Endothelial cell of umbilical vein (primary cell): ENCODE data around the gene ABCF2. TPM values are rescaled to one million over a fixed set of nuclear protein-coding genes. Genes with fewer than 3 reads are reported as not detected.
A peak's percentile ranks its signal among the peaks of the same experiment; 100 is the strongest.

Experiments used
- BruUV-seq: library from RNA; stranded (reverse); fragments of 400-500 nt; replicated peaks from 2 replicates; lab custom pipeline; 2021; lab: Mats Ljungman, UMichigan
- CTCF ChIA-PET: fragments of 300-600, 350-600 bp; sonication (Branson Sonifier 250); formaldehyde crosslinking; loops from one replicate; lab custom pipeline; 2021; ENCODE audit warnings: antibody characterized with exemption, inconsistent platforms; lab: Charles Lee
- POLR2A ChIA-PET: fragments of 300-600, 350-600 bp; sonication (Branson Sonifier 250); formaldehyde crosslinking; loops from one replicate; lab custom pipeline; 2021; ENCODE audit warnings: antibody characterized with exemption, inconsistent platforms; lab: Charles Lee
- DNase-seq: peaks from one replicate; pipeline ENCODE4 v3.0.0-alpha.2; 2011; ENCODE audit warnings: low read depth, low spot score
- FAIRE-seq: peaks from 2 replicates; lab custom pipeline; 2011; peaks lifted over from hg19 to GRCh38; lab: Jason Lieb, UNC
- H2AFZ ChIP-seq: 2 replicates; pipeline ENCODE4 v1.6.0; 2012; ENCODE audit warnings: low read depth, low read length, control low read depth, inconsistent platforms
- H3K27ac ChIP-seq: 2 replicates; pipeline ENCODE4 v1.5.1; 2011; ENCODE audit warnings: low read depth, mild to moderate bottlenecking, control low read depth, low read length, moderate library complexity; ENCODE audit not compliant: insufficient read depth
- H3K27me3 ChIP-seq, 2 experiments: 2 replicates each; pipeline versions ENCODE4 v1.6.0 to v1.6.1; 2011; ENCODE audit warnings: low read length in 2 of 2, mixed read lengths in 1 of 2; ENCODE audit not compliant: control insufficient read depth in 2 of 2, insufficient read depth in 2 of 2
- H3K36me3 ChIP-seq, 2 experiments: 2 replicates in 1 of 2; 3 replicates in 1 of 2; pipeline ENCODE4 v1.5.1; 2011; ENCODE audit warnings: low read length in 2 of 2, mild to moderate bottlenecking in 1 of 2, moderate library complexity in 1 of 2; ENCODE audit not compliant: control insufficient read depth in 2 of 2, insufficient read depth in 2 of 2; ENCODE audit errors: extremely low read depth in 1 of 2
- H3K4me1 ChIP-seq: 3 replicates; pipeline ENCODE4 v1.5.1; 2011; ENCODE audit warnings: mild to moderate bottlenecking, low read length; ENCODE audit not compliant: control insufficient read depth, insufficient read depth; ENCODE audit errors: extremely low read depth
- H3K4me2 ChIP-seq: 2 replicates; pipeline ENCODE4 v1.6.1; 2011; ENCODE audit warnings: low read length, control low read depth, mixed read lengths; ENCODE audit not compliant: insufficient read depth
- H3K4me3 ChIP-seq, 3 experiments: fragments of 200-600 bp in 1 of 3; sonication (generic), shearing (Covaris generic) in 1 of 3; replicated peaks in 1 of 3; 2 replicates each; pipeline ENCODE4 v1.5.1; 2011 to 2016; ENCODE audit warnings: control low read depth in 3 of 3, low read length in 3 of 3, mild to moderate bottlenecking in 2 of 3, inconsistent platforms in 1 of 3, low read depth in 1 of 3, moderate library complexity in 1 of 3; ENCODE audit not compliant: insufficient read depth in 1 of 3
- H3K79me2 ChIP-seq: 2 replicates; pipeline ENCODE4 v1.6.0; 2012; ENCODE audit warnings: low read length, inconsistent platforms; ENCODE audit not compliant: control insufficient read depth, insufficient read depth
- H3K9ac ChIP-seq: replicated peaks from 2 replicates; pipeline ENCODE3; 2011; ENCODE audit warnings: low read length, control low read depth; ENCODE audit not compliant: insufficient read depth; ENCODE audit errors: extremely low read depth
- H3K9me1 ChIP-seq: replicated peaks from 3 replicates; pipeline ENCODE4 v1.6.0; 2011; ENCODE audit warnings: mild to moderate bottlenecking, low read length; ENCODE audit not compliant: control insufficient read depth, insufficient read depth; ENCODE audit errors: extremely low read depth
- H3K9me3 ChIP-seq: replicated peaks from 2 replicates; pipeline ENCODE4 v1.5.1; 2012; ENCODE audit warnings: low read length, inconsistent platforms; ENCODE audit not compliant: control insufficient read depth, insufficient read depth
- H4K20me1 ChIP-seq: replicated peaks from 2 replicates; pipeline ENCODE3; 2011; ENCODE audit warnings: mild to moderate bottlenecking, low read length; ENCODE audit not compliant: control insufficient read depth, insufficient read depth; ENCODE audit errors: extremely low read depth
- EZH2 ChIP-seq: IDR thresholded peaks from 2 replicates; pipeline ENCODE4 v1.6.1; 2012; ENCODE audit warnings: borderline replicate concordance, low read depth, mild to moderate bottlenecking, moderate library complexity, low read length, inconsistent platforms; ENCODE audit not compliant: severe bottlenecking
- FOS ChIP-seq: IDR thresholded peaks from 2 replicates; pipeline ENCODE4 v1.6.1; 2011; ENCODE audit warnings: mild to moderate bottlenecking, low read length, moderate library complexity, borderline replicate concordance; ENCODE audit not compliant: insufficient read depth
- GATA2 ChIP-seq: IDR thresholded peaks from 2 replicates; pipeline ENCODE4 v1.7.0; 2011; ENCODE audit warnings: low read depth, mild to moderate bottlenecking, moderate library complexity, mixed read lengths, low read length; ENCODE audit not compliant: insufficient read length, insufficient read depth
- JUN ChIP-seq: IDR thresholded peaks from 2 replicates; pipeline ENCODE4 v1.6.1; 2011; ENCODE audit warnings: borderline replicate concordance, low read depth; ENCODE audit not compliant: insufficient read length, insufficient read depth
- MYC ChIP-seq: IDR thresholded peaks from one replicate; pipeline ENCODE4 v1.6.1; 2011; ENCODE audit warnings: mild to moderate bottlenecking, low read depth, low read length
- POLR2A ChIP-seq: IDR thresholded peaks from 2 replicates; pipeline ENCODE4 v1.6.1; 2012; ENCODE audit warnings: low read depth, mild to moderate bottlenecking, control low read depth, low read length
- dilution Hi-C: fragments of 300-500 bp; cut with MboI; formaldehyde crosslinking; loops from one replicate; pipeline ENCODE4 v1.15.0; 2019; ENCODE audit warnings: low sequenced_read_pairs; ENCODE audit not compliant: extremely low pct_ligation_motif_present
- intact Hi-C: fragments of 100-400 bp; cut with micrococcal nuclease; formaldehyde crosslinking; loops from one replicate; pipeline ENCODE4 v1.10.0; 2022
- polyA plus RNA-seq, 4 experiments: library from polyadenylated mRNA; depleted of rRNA in 3 of 4; stranded (reverse) in 3 of 4; unstranded in 1 of 4; fragments of >200 nt; gene quantifications; 2 replicates each; pipeline versions ENCODE4 v1.2.1 to v1.2.3, GENCODE V29; 2011 to 2012; ENCODE audit warnings: missing spikeins in 1 of 4
- total RNA-seq: library from RNA; stranded (reverse); gene quantifications from 2 replicates; pipeline ENCODE4 v1.2.3, GENCODE V29; 2021
- TF ChIP-seq, protein P1 (sequence below), 2 donors: IDR thresholded peaks; 1 replicate in 1 of 2; 2 replicates in 1 of 2; pipeline ENCODE4 v1.5.1; 2011; ENCODE audit warnings: low read length in 2 of 2, mild to moderate bottlenecking in 2 of 2, moderate library complexity in 2 of 2, control low read depth in 1 of 2, inconsistent platforms in 1 of 2, low read depth in 1 of 2; ENCODE audit not compliant: insufficient read depth in 1 of 2; ENCODE audit errors: extremely low read depth in 1 of 2

Gene ABCF2
- total and polyA plus RNA-seq, 2 donors (not counting 3 experiments of a cell fraction or from before 2014, with no cell fraction given) = 45.3 to 61.6 TPM

DNA sequence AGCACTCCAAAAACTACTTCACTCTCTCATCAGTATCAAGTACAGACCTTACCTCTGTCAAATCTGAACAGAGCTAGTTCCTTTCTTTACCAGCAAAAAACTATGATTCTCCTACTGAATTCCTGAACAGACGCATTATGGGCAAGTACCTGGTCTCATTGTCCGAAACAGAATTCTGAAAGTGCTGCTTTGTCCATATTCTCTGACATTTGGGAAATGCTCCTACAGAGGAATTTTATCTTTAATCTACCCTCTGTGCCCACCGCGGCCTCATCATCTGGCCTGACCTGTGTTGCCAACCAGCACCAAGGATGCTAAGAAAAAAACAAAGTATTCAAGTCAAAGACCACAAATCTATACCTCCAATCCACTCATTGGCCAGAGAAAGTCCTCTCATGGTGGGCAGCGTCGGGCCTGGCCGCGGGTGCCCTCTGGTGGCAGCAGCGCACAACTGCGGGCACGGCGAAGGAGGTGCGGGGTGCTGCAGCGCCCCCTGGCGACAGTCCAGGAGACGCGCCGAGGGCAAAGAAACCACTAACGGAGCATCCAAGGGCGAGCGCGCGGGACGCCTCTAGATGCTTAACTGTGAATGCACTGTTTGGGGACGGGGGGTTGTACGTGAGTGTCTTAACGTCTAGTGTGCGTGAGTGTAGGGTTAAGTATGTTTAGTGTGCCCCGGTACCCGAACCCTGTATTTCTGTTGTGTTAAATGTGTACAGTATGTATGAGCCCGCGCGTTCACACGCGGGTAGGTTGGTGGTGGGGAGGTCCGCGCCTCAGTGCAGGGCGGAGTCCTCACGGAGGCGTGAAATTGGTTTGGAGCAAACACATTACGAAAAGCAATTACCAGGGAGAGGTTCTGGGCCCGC lies 54.5 kb downstream of the ABCF2 start:
- Histone ChIP-seq H3K4me2 (no peak overlapping the region), H3K9me1 (no peaks in the 10 kb centered on the region), H4K20me1 (no peaks in the 10 kb centered on the region), H3K4me1 (peaks cover 3% of the 10 kb centered on the region), H3K27ac (no peak overlapping the region), H3K79me2 (no peaks in the 10 kb centered on the region), H3K4me3 (no peak overlapping the region), H3K9ac (no peak overlapping the region), H2AFZ (no peak overlapping the region), H3K9me3 (no peaks in the 10 kb centered on the region), H3K27me3 (peaks cover 21 to 26% of the 10 kb centered on the region in 2 experiments), H3K36me3 (no peaks in the 10 kb centered on the region)
- intact Hi-C loops (loop anchor here (1.0 to 5.0 kb wide), 7 partner anchors 48 to 564 kb away; partner anchors contain the start of gene ABCB8), dilution Hi-C loops (no loop called here)
- ChIA-PET POLR2A (no interaction called here), CTCF (interaction anchor here (1.3 kb wide), 1 partner anchor 25 kb away, joined by 3 read pairs; no protein-coding TSS in a partner anchor)
- FAIRE-seq (peak; percentile 82), DNase-seq (peak; percentile 76)
- TF ChIP-seq MYC = no peak
- TF ChIP-seq EZH2 = peak; percentile 44
- TF ChIP-seq, protein P1, sequence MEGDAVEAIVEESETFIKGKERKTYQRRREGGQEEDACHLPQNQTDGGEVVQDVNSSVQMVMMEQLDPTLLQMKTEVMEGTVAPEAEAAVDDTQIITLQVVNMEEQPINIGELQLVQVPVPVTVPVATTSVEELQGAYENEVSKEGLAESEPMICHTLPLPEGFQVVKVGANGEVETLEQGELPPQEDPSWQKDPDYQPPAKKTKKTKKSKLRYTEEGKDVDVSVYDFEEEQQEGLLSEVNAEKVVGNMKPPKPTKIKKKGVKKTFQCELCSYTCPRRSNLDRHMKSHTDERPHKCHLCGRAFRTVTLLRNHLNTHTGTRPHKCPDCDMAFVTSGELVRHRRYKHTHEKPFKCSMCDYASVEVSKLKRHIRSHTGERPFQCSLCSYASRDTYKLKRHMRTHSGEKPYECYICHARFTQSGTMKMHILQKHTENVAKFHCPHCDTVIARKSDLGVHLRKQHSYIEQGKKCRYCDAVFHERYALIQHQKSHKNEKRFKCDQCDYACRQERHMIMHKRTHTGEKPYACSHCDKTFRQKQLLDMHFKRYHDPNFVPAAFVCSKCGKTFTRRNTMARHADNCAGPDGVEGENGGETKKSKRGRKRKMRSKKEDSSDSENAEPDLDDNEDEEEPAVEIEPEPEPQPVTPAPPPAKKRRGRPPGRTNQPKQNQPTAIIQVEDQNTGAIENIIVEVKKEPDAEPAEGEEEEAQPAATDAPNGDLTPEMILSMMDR (IDR thresholded peaks at IDR 0.05; ENCODE audit: extremely low read depth in 1 of 2, insufficient read depth in 1 of 2, low read depth in 1 of 2, low read length in 2 of 2) = peak; percentile 100
- no TSS peak for BruUV-seq

DNA sequence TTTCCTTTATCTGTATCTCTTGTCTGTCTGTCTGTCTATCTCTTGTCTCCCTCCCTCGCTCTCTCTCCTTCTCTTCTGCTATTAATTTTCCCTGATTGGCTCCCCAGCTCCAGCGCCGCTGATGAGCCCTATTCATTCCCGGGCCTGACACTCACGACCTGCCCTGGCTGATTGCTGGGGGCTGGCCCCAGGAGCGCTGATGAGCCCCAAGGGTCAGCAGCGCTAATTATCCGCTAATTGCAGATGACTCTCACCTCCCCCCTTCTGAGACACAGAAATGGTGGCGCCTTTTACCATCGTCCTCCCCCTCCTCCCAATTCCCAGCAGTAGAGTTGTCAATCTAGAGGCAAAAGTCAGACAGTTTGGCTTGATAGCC lies 58.2 kb downstream of the ABCF2 start:
- DNase-seq (no peak), FAIRE-seq (no peak)
- no peaks in the 10 kb centered on the region for H3K79me2 ChIP-seq
- H3K4me2 ChIP-seq = no peak overlapping the region
- H3K27ac ChIP-seq = no peak overlapping the region
- peaks cover 43 to 59% of the 10 kb centered on the region in 2 experiments for H3K27me3 ChIP-seq
- dilution Hi-C loops = no loop called here
- no peaks in the 10 kb centered on the region for H4K20me1 ChIP-seq
- ChIA-PET POLR2A (no interaction called here), CTCF (interaction anchor here (1.0 to 1.9 kb wide), 4 partner anchors 9 to 180 kb away, joined by 3 to 4 read pairs (median 4); no protein-coding TSS in a partner anchor)
- no peaks in the 10 kb centered on the region for H3K36me3 ChIP-seq
- peaks cover 6% of the 10 kb centered on the region for H3K4me1 ChIP-seq
- H2AFZ ChIP-seq = no peak overlapping the region
- no TSS peak for BruUV-seq
- no peaks in the 10 kb centered on the region for H3K9me1 ChIP-seq
- H3K4me3 ChIP-seq = no peak overlapping the region
- H3K9ac ChIP-seq = no peak overlapping the region
- H3K9me3 ChIP-seq = no peaks in the 10 kb centered on the region
- no peak for TF ChIP-seq FOS
- TF ChIP-seq POLR2A = no peak
- TF ChIP-seq, protein P1 (IDR thresholded peaks at IDR 0.05; ENCODE audit: extremely low read depth in 1 of 2, insufficient read depth in 1 of 2, low read depth in 1 of 2, low read length in 2 of 2) = no peak
- no peak for TF ChIP-seq GATA2
- TF ChIP-seq JUN = no peak
- intact Hi-C loops = no loop called here
